Activated naive CD4-positive, alpha-beta T cell treated with anti-CD3 and anti-CD28 coated beads, Interleukin-2, amount 50 U/mL, for 24 hours (primary cell): ENCODE measurements around the gene GCC2.
A peak's percentile ranks its signal among the peaks of the same experiment; 100 is the strongest.
"Not testable (repeated sequence)": the region's sequence is repeated elsewhere in the genome, so short reads cannot be mapped to it uniquely, and the experiment has no call there.

Experiments used
- H3K27ac Mint-ChIP-seq: one replicate; pipeline ENCODE4 v1.8.0; 2021; ENCODE audit warnings: mild to moderate bottlenecking, mixed read lengths
- H3K27me3 Mint-ChIP-seq: one replicate; pipeline ENCODE4 v1.8.0; 2021; ENCODE audit warnings: mixed read lengths
- H3K36me3 Mint-ChIP-seq: one replicate; pipeline ENCODE4 v1.8.0; 2021; ENCODE audit warnings: mixed read lengths
- H3K4me1 Mint-ChIP-seq: one replicate; pipeline ENCODE4 v1.8.0; 2021; ENCODE audit warnings: mixed read lengths
- H3K4me3 Mint-ChIP-seq: one replicate; pipeline ENCODE4 v1.8.0; 2021; ENCODE audit warnings: mild to moderate bottlenecking, mixed read lengths
- H3K9me3 Mint-ChIP-seq: one replicate; pipeline ENCODE4 v1.8.0; 2021; ENCODE audit warnings: mixed read lengths

The GCC2 gene

DNA sequence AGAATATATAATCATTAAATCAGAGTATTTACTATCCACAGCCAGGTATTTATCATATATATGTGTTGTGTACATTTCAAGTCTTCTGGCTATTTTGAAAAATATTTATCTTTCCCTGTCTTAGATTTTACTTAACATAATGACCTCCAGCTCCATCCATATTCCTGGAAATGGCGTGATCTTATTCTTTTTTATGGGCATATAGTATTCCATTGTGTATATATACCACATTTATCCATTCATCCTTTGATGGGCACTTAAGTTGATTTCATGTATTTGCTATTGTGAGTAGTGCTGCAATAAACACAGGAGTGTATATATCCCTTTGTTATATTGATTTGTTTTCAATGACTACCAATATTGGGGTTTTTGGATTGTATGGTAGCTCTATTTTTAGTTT, 6.6 kb downstream of the GCC2 start:
- peaks cover 60% of the 10 kb centered on the region for H3K36me3 Mint-ChIP-seq
- H3K9me3 Mint-ChIP-seq, result no peaks in the 10 kb centered on the region
- peaks cover 91% of the 10 kb centered on the region for H3K4me1 Mint-ChIP-seq

DNA sequence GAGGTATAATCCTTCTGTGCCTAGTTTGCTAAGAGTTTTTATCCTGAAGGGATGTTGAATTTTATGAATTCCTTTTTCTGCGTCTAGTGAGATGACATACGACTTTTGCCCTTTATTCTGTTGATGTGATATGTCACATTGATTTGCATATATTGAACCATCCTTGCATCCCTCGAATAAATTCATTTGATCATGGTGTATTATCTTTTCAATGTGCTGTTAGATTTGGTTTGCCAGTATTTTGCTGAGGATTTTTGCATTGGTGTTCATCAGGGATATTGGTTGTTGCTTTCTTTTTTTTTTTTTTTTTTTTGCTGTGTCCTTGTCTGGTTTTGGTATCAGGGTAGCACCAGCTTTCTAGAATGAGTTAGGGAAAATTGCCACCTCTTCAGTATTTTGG, 9.1 kb downstream of the GCC2 start:
- Mint-ChIP-seq H3K4me3 (peak overlapping the region; percentile 9), H3K36me3 (peaks cover 62% of the 10 kb centered on the region), H3K9me3 (no peaks in the 10 kb centered on the region), H3K27me3 (no peaks in the 10 kb centered on the region), H3K4me1 (peaks cover 79% of the 10 kb centered on the region), H3K27ac (no peak overlapping the region)

More for the DNA sequence above, 6.6 kb downstream of the GCC2 start:
- H3K27me3 Mint-ChIP-seq, result no peaks in the 10 kb centered on the region
- H3K27ac Mint-ChIP-seq, result no peak overlapping the region
- no peak overlapping the region for H3K4me3 Mint-ChIP-seq

DNA sequence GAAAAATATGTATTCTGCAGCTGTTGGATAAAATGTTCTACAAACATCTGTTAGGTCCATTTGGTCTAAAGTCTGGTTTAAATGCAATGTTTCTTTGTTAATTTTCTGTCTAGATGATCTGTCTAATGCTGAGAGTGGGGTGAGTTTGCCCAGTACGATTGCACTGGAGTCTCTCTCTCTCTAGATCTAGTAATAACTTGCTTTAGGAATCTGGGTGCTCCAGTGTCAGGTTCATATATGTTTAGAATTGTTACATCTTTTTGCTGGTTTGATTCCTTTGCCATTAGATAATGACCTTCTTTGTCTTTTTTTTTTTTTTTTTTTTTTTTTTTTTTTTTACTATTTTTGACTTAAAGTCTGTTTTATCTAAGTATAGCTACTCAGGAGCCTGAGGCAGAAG, 10.4 kb downstream of the GCC2 start:
- H3K4me3 Mint-ChIP-seq, result no peak overlapping the region
- no peaks in the 10 kb centered on the region for H3K27me3 Mint-ChIP-seq
- no peaks in the 10 kb centered on the region for H3K9me3 Mint-ChIP-seq
- peaks cover 76% of the 10 kb centered on the region for H3K4me1 Mint-ChIP-seq
- H3K27ac Mint-ChIP-seq, result peak overlapping the region; percentile 18
- peaks cover 61% of the 10 kb centered on the region for H3K36me3 Mint-ChIP-seq

DNA sequence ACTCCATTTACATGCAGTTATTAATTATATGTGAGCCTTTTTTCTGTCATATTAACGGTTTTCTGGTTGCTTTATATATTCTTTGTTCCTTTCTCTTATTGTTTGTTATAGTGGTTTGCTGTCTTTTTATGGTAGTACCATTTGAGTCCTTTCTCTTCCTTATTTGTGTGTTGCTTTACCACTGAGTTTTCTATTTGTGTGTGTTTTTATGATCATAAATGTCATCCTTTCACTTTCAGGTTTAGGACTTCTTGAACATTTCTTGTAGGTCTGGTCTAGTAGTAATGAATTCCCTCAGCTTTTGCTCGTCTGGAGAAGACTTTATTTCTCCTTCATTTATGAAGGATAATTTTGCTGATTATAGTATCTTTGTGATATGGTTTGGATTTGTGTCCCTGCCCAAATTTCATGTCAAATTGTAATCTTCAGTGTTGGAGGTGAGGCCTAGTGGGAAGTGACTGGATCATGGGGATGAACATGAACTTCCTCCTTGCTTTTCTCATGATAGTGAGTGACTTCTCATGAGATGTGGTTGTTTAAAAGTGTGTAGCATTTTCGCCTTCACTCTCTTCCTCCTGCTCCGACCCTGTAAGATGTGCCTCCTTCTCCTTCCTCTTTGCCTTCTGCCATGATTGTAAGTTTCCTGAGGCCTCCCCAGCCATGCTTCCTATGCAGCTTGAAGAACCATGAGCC, 11.5 kb downstream of the GCC2 start:
- Mint-ChIP-seq H3K27me3 (no peaks in the 10 kb centered on the region), H3K27ac (peak overlapping the region; percentile 31), H3K9me3 (no peaks in the 10 kb centered on the region), H3K4me3 (peak overlapping the region; percentile 20), H3K36me3 (peaks cover 58% of the 10 kb centered on the region), H3K4me1 (peaks cover 75% of the 10 kb centered on the region)

DNA sequence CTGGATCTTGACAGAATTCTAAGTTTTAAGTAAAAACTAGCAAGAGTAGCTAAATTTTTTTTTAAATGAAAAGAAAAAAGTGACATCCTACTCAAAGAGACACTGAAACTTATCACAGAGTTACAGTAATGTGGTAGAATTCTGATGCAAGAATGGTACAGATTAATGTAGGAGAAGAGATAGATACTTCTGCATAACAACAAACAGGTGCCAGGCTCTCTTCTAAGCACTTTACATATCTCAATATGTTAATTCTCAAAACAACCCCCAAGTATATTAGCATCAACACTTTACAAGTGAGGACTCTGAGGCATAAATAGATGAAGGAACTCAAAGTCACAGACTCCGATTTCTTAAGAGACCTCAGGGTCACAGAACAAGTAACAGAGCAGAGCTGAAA, 28.1 kb downstream of the GCC2 start:
- peaks cover 16% of the 10 kb centered on the region for H3K4me1 Mint-ChIP-seq
- no peaks in the 10 kb centered on the region for H3K27me3 Mint-ChIP-seq
- H3K4me3 Mint-ChIP-seq, result no peak overlapping the region
- H3K27ac Mint-ChIP-seq, result no peak overlapping the region
- H3K36me3 Mint-ChIP-seq, result peaks cover 27% of the 10 kb centered on the region
- no peaks in the 10 kb centered on the region for H3K9me3 Mint-ChIP-seq

- no peaks in the 10 kb centered on the region for H3K9me3 Mint-ChIP-seq
- peaks cover 22% of the 10 kb centered on the region for H3K36me3 Mint-ChIP-seq
- no peak overlapping the region for H3K4me3 Mint-ChIP-seq
- no peaks in the 10 kb centered on the region for H3K4me1 Mint-ChIP-seq
- no peaks in the 10 kb centered on the region for H3K27me3 Mint-ChIP-seq
- peak overlapping the region; percentile 9 for H3K27ac Mint-ChIP-seq
Measured at GRCh38 chr2:108485253-108485652, 36.2 kb downstream of the GCC2 start.

DNA sequence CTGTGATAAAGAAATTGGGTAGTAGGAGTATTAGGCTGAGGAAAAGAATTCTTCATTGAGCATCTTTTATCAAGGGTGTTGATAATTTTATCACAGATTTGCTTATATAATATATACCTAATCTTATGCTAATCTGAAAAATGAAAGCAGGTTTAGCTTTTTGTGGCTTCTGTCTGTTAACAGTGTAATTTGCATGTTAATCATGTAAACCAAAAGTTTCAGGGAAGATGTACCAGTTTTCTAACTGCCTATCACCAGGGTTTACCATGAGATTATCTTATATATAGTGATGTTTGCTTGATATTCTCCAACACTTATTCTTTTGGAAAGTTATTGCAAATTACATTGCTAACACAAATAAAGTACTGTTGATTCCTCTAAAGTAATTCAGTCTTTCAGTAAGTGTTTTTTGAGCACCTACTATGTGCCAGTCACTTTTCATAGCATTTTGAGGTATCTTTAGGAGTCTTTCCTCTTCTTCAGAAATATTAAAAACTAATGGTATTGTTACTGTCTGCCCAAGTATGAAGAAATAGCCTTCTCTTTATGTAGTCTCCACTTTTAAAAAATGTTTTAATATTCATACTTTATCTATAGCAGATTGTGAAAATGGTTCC, 41.6 kb downstream of the GCC2 start:
- H3K27ac Mint-ChIP-seq, result no peak overlapping the region
- no peaks in the 10 kb centered on the region for H3K27me3 Mint-ChIP-seq
- H3K36me3 Mint-ChIP-seq, result peaks cover 9% of the 10 kb centered on the region
- peaks cover 13% of the 10 kb centered on the region for H3K4me1 Mint-ChIP-seq
- no peak overlapping the region for H3K4me3 Mint-ChIP-seq
- H3K9me3 Mint-ChIP-seq, result no peaks in the 10 kb centered on the region

DNA sequence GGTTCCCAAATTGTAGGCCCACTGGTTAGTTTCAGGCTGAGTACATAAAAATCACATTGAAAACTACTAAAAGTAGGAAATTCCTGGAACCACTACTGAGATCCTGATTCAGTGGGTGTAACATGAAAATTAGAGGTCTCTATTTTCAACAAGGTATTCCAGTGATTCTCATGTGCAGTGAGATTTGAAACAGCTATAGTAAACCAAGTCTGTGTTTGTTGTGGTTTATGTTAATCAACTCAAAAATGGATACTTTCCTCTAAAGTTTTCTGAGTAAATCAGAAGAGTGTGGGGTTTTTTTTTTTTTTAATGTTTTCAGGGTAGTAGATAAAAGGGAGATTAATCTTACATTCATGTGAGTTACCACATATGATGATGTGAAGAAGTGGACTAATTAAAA, 42.8 kb downstream of the GCC2 start:
- Mint-ChIP-seq H3K9me3 (no peaks in the 10 kb centered on the region), H3K36me3 (peaks cover 9% of the 10 kb centered on the region)

DNA sequence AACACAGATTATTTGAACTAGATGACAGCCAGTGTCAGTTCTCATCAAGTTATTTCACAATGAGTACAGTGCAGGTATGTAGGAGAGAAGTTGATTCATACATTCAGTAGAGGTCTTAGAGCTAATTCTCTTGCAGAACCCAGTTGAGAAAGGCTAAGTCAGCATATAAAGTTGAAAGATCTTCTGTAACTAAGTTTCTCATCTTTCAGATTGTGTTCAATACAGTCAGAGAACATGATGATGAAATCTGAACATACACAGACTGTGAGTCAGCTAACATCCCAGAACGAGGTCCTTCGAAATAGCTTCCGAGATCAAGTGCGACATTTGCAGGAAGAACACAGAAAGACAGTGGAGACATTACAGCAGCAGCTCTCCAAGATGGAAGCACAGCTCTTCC, 43.4 kb downstream of the GCC2 start:
- Mint-ChIP-seq H3K27ac (no peak overlapping the region), H3K36me3 (peaks cover 9% of the 10 kb centered on the region)

More for the DNA sequence above, 42.8 kb downstream of the GCC2 start:
- H3K4me1 Mint-ChIP-seq, result peaks cover 13% of the 10 kb centered on the region
- H3K4me3 Mint-ChIP-seq, result no peak overlapping the region
- peak overlapping the region; percentile 17 for H3K27ac Mint-ChIP-seq
- H3K27me3 Mint-ChIP-seq, result no peaks in the 10 kb centered on the region

GRCh38 chr2:108496167-108496566, 47.2 kb downstream of the GCC2 start:
- H3K36me3 Mint-ChIP-seq, H3K4me3 Mint-ChIP-seq, H3K27ac Mint-ChIP-seq, H3K27me3 Mint-ChIP-seq, H3K9me3 Mint-ChIP-seq: not testable (repeated sequence)
- H3K4me1 Mint-ChIP-seq, result peaks cover 10% of the 10 kb centered on the region

More for the DNA sequence above, 43.4 kb downstream of the GCC2 start:
- H3K4me1 Mint-ChIP-seq, result peaks cover 13% of the 10 kb centered on the region
- no peaks in the 10 kb centered on the region for H3K9me3 Mint-ChIP-seq
- H3K27me3 Mint-ChIP-seq, result no peaks in the 10 kb centered on the region
- H3K4me3 Mint-ChIP-seq, result no peak overlapping the region

DNA sequence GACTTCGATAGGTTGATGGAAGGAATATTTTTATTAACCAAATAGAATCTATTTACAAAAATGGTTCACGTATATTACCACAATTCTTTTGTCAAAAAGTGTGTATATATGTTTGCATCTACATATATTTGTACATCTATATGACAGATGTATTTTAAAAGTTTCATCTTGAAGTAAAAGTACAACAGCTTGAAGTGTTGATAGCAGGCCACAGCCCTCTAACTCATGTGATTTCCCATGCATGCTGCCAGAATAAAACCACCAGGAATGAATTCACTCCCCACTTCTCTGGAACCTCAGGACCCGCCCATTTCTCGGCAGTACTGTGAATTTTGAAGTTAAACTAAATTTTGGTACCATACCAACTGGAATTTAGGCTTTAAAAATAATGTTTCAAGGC, 58.6 kb downstream of the GCC2 start:
- H3K27ac Mint-ChIP-seq, H3K4me3 Mint-ChIP-seq, H3K27me3 Mint-ChIP-seq, H3K4me1 Mint-ChIP-seq, H3K9me3 Mint-ChIP-seq: not testable (repeated sequence)
- peaks cover 14% of the 10 kb centered on the region for H3K36me3 Mint-ChIP-seq

GRCh38 chr2:108512431-108512830, 63.4 kb downstream of the GCC2 start:
- H3K36me3 Mint-ChIP-seq, H3K27ac Mint-ChIP-seq, H3K9me3 Mint-ChIP-seq, H3K4me1 Mint-ChIP-seq, H3K4me3 Mint-ChIP-seq, H3K27me3 Mint-ChIP-seq: not testable (repeated sequence)

DNA sequence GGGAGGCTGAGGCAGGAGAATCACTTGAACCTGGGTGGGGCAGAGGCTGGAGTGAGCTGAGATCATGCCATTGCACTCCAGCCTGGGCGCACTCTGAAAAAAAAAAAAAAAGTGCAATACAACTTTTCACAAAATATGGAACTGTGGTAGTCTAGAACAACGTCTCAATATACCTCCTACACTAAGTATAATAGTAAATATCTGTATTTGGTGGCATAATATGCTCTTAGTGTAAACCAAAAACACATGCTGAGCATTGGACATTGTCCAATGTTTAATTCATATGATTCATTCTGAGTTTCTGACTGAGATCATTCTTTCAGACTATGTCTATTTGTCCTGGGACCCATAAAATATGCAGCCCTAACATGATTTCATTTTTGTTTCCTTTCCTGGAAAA, 65.5 kb downstream of the GCC2 start:
- not testable (repeated sequence) for H3K27ac Mint-ChIP-seq, H3K9me3 Mint-ChIP-seq, H3K4me1 Mint-ChIP-seq, H3K4me3 Mint-ChIP-seq, H3K27me3 Mint-ChIP-seq
- H3K36me3 Mint-ChIP-seq, result peaks cover 12% of the 10 kb centered on the region

DNA sequence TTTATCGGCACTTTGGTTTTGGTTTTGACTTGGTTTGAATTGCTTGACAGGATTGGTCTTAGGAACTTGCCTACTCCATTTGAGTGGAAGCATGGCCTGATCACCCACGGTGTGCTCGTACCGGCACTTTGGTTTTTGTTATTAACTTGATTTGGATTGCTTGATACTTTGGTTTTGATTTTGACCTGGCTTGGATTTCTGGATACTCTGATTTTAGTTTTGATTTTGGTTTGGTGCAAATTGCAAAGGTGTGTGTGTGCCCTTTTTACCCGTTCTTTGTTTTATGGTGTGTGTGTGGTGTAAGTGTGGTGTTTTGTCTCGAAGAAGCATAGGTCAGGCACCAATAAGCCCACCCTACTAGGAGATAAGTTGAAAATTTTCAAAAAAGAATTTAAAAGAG, 75.7 kb downstream of the GCC2 start:
- H3K36me3 Mint-ChIP-seq, H3K9me3 Mint-ChIP-seq, H3K27ac Mint-ChIP-seq: not testable (repeated sequence)

DNA sequence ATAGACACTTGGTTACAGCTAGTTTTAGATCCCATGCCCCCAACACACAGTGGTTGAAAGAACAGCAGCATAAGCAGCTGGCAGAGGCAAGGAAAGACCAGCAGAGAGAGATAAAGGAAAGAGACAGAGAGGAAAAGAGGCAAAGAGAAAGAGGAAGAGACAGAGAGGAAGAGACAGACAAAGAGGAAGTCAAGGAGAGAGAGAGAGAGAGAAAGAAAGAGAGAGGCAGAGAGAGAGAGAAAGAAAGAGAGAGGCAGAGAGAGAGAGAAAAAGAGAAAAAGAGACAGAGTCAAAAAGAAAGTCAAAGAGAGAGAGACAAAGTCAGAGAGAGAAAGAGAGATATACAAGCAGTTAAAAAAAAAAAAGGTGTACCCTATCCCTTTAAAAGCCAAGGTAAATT, 76.3 kb downstream of the GCC2 start:
- H3K4me1 Mint-ChIP-seq, H3K27ac Mint-ChIP-seq, H3K4me3 Mint-ChIP-seq, H3K9me3 Mint-ChIP-seq, H3K27me3 Mint-ChIP-seq, H3K36me3 Mint-ChIP-seq: not testable (repeated sequence)

More for the DNA sequence above, 75.7 kb downstream of the GCC2 start:
- not testable (repeated sequence) for H3K4me3 Mint-ChIP-seq, H3K4me1 Mint-ChIP-seq, H3K27me3 Mint-ChIP-seq

- no peaks in the 10 kb centered on the region for H3K9me3 Mint-ChIP-seq
- H3K27ac Mint-ChIP-seq, result no peak overlapping the region
Measured at GRCh38 chr2:108531674-108532055, 82.7 kb downstream of the GCC2 start.

More at GRCh38 chr2:108531674-108532055, 82.7 kb downstream of the GCC2 start:
- Mint-ChIP-seq H3K27me3 (no peaks in the 10 kb centered on the region), H3K4me1 (peaks cover 30% of the 10 kb centered on the region), H3K36me3 (no peaks in the 10 kb centered on the region), H3K4me3 (no peak overlapping the region)
